H9 (cell line): Measurements from ENCODE around the gene KLRC2. TPM values are rescaled to one million over a fixed set of nuclear protein-coding genes. Genes with fewer than 3 reads are reported as not detected.

Experiments
- DNase-seq: peaks from one replicate; pipeline ENCODE4 v3.0.0-alpha.2; 2017
- H2AFZ ChIP-seq: one replicate; pipeline ENCODE4 v1.6.1; 2013; ENCODE audit warnings: mild to moderate bottlenecking, low read length, control low read depth, moderate library complexity
- H2AK5ac ChIP-seq: 2 replicates; pipeline ENCODE4 v1.6.1; 2013; ENCODE audit warnings: low read length, control low read depth, mixed read lengths; ENCODE audit not compliant: insufficient read length
- H2BK120ac ChIP-seq: one replicate; pipeline ENCODE4 v1.6.1; 2013; ENCODE audit warnings: low read depth, mild to moderate bottlenecking, low read length, control low read depth, inconsistent platforms; ENCODE audit not compliant: poor library complexity, severe bottlenecking
- H2BK12ac ChIP-seq: 2 replicates; pipeline ENCODE4 v1.6.1; 2013; ENCODE audit warnings: low read length, control low read depth, mixed read lengths, low read depth; ENCODE audit not compliant: insufficient read length
- H2BK15ac ChIP-seq: 2 replicates; pipeline ENCODE4 v1.6.1; 2013; ENCODE audit warnings: low read depth, low read length, control low read depth
- H2BK20ac ChIP-seq: one replicate; pipeline ENCODE4 v1.6.1; 2013; ENCODE audit warnings: low read depth, mild to moderate bottlenecking, low read length, control low read depth, inconsistent platforms; ENCODE audit not compliant: poor library complexity, severe bottlenecking
- H2BK5ac ChIP-seq: 2 replicates; pipeline ENCODE4 v1.6.1; 2013; ENCODE audit warnings: low read length, control low read depth, mixed read lengths; ENCODE audit not compliant: insufficient read length
- H3K14ac ChIP-seq: 2 replicates; pipeline ENCODE4 v1.6.1; 2013; ENCODE audit warnings: low read length, control low read depth; ENCODE audit not compliant: insufficient read depth
- H3K18ac ChIP-seq: 2 replicates; pipeline ENCODE4 v1.6.1; 2013; ENCODE audit warnings: low read depth, mild to moderate bottlenecking, mixed read lengths, low read length, control low read depth; ENCODE audit not compliant: insufficient read length
- H3K23ac ChIP-seq: 2 replicates; pipeline ENCODE4 v1.6.1; 2013; ENCODE audit warnings: low read length, control low read depth, mixed read lengths, low read depth; ENCODE audit not compliant: insufficient read length
- H3K23me2 ChIP-seq: 2 replicates; pipeline ENCODE4 v1.6.1; 2013; ENCODE audit warnings: low read depth, mild to moderate bottlenecking, mixed read lengths, low read length, control low read depth; ENCODE audit not compliant: insufficient read length, poor library complexity, severe bottlenecking
- H3K27ac ChIP-seq: 2 replicates; pipeline ENCODE4 v1.5.1; 2013; ENCODE audit warnings: low read length, control low read depth, mixed read lengths, low read depth; ENCODE audit not compliant: insufficient read length
- H3K27me3 ChIP-seq: 2 replicates; pipeline ENCODE4 v1.6.1; 2013; ENCODE audit warnings: low read length, control low read depth, inconsistent platforms; ENCODE audit not compliant: insufficient read depth
- H3K4ac ChIP-seq: 2 replicates; pipeline ENCODE4 v1.6.1; 2013; ENCODE audit warnings: low read depth, mild to moderate bottlenecking, control low read depth, inconsistent platforms, low read length, moderate library complexity
- H3K4me1 ChIP-seq: 2 replicates; pipeline ENCODE4 v1.6.1; 2013; ENCODE audit warnings: low read length, control low read depth, inconsistent platforms; ENCODE audit not compliant: insufficient read depth
- H3K4me2 ChIP-seq: 2 replicates; pipeline ENCODE4 v1.6.1; 2013; ENCODE audit warnings: low read length, control low read depth, mixed read lengths; ENCODE audit not compliant: insufficient read length, insufficient read depth
- H3K56ac ChIP-seq: 2 replicates; pipeline ENCODE4 v1.6.1; 2013; ENCODE audit warnings: low read depth, mild to moderate bottlenecking, mixed read lengths, low read length, control low read depth; ENCODE audit not compliant: insufficient read length
- H3K79me1 ChIP-seq: 2 replicates; pipeline ENCODE4 v1.6.1; 2013; ENCODE audit warnings: low read depth, mild to moderate bottlenecking, moderate library complexity, low read length, control low read depth, inconsistent platforms; ENCODE audit not compliant: insufficient read depth, poor library complexity, severe bottlenecking
- H3K79me2 ChIP-seq: 2 replicates; pipeline ENCODE4 v1.6.1; 2013; ENCODE audit warnings: low read length, control low read depth, inconsistent platforms; ENCODE audit not compliant: insufficient read depth
- H3K9ac ChIP-seq: 2 replicates; pipeline ENCODE4 v1.6.1; 2013; ENCODE audit warnings: low read length, control low read depth, mixed read lengths; ENCODE audit not compliant: insufficient read length; ENCODE audit errors: extremely low read depth
- H3K9me3 ChIP-seq: one replicate; pipeline ENCODE4 v1.6.1; 2013; ENCODE audit warnings: low read depth, low read length, inconsistent platforms; ENCODE audit not compliant: control insufficient read depth
- H3T11ph ChIP-seq: one replicate; pipeline ENCODE4 v1.6.1; 2013; ENCODE audit warnings: mild to moderate bottlenecking, low read length, control low read depth, inconsistent platforms
- H4K20me1 ChIP-seq: one replicate; pipeline ENCODE4 v1.6.1; 2013; ENCODE audit not compliant: control insufficient read depth, insufficient read length, insufficient read depth
- H4K5ac ChIP-seq: 2 replicates; pipeline ENCODE4 v1.6.1; 2013; ENCODE audit warnings: low read depth, mild to moderate bottlenecking, mixed read lengths, low read length, control low read depth; ENCODE audit not compliant: insufficient read length
- H4K8ac ChIP-seq: replicated peaks from 2 replicates; pipeline ENCODE4 v1.6.1; 2013; ENCODE audit warnings: low read length, control low read depth, mixed read lengths, low read depth; ENCODE audit not compliant: insufficient read length
- H4K91ac ChIP-seq: 2 replicates; pipeline ENCODE4 v1.6.1; 2013; ENCODE audit warnings: low read depth, mild to moderate bottlenecking, moderate library complexity, mixed read lengths, low read length, control low read depth; ENCODE audit not compliant: insufficient read length
- H3K27ac Mint-ChIP-seq, 3 experiments: 2 replicates in 2 of 3; 3 replicates in 1 of 3; pipeline ENCODE4 v1.8.0; 2020 to 2021; ENCODE audit warnings: mixed read lengths in 3 of 3, mild to moderate bottlenecking in 1 of 3, moderate library complexity in 1 of 3
- H3K27me3 Mint-ChIP-seq: 2 replicates; pipeline ENCODE4 v1.8.0; 2021; ENCODE audit warnings: low read depth, mild to moderate bottlenecking, moderate library complexity, mixed read lengths
- H3K36me3 Mint-ChIP-seq, 3 experiments: 2 replicates in 2 of 3; 3 replicates in 1 of 3; pipeline ENCODE4 v1.8.0; 2020 to 2021; ENCODE audit warnings: low read depth in 3 of 3, mixed read lengths in 3 of 3; ENCODE audit not compliant: insufficient read depth in 1 of 3
- H3K4me1 Mint-ChIP-seq, 2 experiments: 2 replicates each; pipeline ENCODE4 v1.8.0; 2020; ENCODE audit warnings: mixed read lengths in 2 of 2
- H3K4me3 Mint-ChIP-seq, 2 experiments: 2 replicates in 1 of 2; 3 replicates in 1 of 2; pipeline ENCODE4 v1.8.0; 2020 to 2021; ENCODE audit warnings: mild to moderate bottlenecking in 2 of 2, mixed read lengths in 2 of 2, moderate library complexity in 1 of 2
- H3K9me3 Mint-ChIP-seq, 2 experiments: 2 replicates in 1 of 2; 3 replicates in 1 of 2; pipeline ENCODE4 v1.8.0; 2020; ENCODE audit warnings: mild to moderate bottlenecking in 2 of 2, mixed read lengths in 2 of 2, moderate library complexity in 1 of 2
- WGBS: extraction: QIAGEN DNeasy Blood & Tissue Kit; methylation state at CpG from one replicate; pipeline ENCODE4 v1.1.7; 2013; ENCODE audit warnings: missing lambda C conversion rate, low lambda C conversion rate, mixed read lengths; ENCODE audit not compliant: insufficient read length; ENCODE audit errors: extremely low coverage; 5-methylcytosine and 5-hydroxymethylcytosine counted together
- total RNA-seq: library from RNA; stranded (reverse); gene quantifications from 2 replicates; pipeline ENCODE4 v1.2.1, GENCODE V29; 2021
- TF ChIP-seq, protein P1 (sequence below): fragments of 200-600 bp; sonication (generic); conservative IDR thresholded peaks from 3 replicates; pipeline ENCODE4 v1.8.0; 2021; ENCODE audit warnings: antibody characterized with exemption, mild to moderate bottlenecking

The KLRC2 gene
- total RNA-seq, 1 experiment from 2014 or later: not detected

DNA sequence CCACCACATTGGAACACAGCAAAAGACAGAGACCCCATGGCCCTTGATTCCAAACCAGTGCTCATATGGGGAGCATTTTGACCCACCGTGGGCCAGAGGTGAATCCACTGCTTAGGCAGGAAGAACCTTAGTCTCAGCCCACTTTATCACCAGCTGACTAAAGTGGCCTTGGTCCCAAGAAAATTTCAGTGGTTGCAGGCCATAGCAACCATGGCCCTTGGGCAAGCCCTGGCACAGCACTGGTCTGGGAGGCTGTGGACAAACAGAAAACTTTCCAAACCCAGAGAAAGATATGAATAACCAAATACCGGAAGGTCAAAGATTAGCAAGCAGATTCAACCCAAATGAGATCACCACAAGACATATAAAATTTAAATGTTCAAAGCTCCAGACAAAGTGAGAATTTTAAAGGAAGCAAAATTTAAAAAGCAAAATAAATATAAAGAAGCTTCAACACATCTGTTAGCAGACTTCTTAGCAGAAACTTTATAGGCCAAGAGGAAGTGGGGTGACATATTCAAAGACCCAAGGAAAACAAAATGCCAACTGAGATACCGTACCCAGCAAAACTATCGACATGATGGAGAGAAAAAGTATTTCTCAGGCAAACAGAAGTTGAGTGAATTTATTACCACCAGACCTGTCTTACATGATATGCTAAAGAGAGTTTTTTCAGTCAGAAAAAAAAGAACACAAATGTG, 53.7 kb downstream of the KLRC2 start:
- H2BK20ac ChIP-seq: no peak overlapping the region
- no peaks in the 10 kb centered on the region for H3K79me2 ChIP-seq
- H2BK5ac ChIP-seq: no peak overlapping the region
- no peak overlapping the region for H3K14ac ChIP-seq
- no peak overlapping the region for H3K27ac ChIP-seq
- Mint-ChIP-seq H3K9me3 (peaks cover 1 to 4% of the 10 kb centered on the region in 2 experiments; a peak in 2 of 5 replicates), H3K36me3 (no peaks in the 10 kb centered on the region), H3K27me3 (no peaks in the 10 kb centered on the region), H3K4me1 (no peaks in the 10 kb centered on the region), H3K4me3 (no peak overlapping the region), H3K27ac (no peak overlapping the region)
- H4K91ac ChIP-seq: no peak overlapping the region
- H3K23ac ChIP-seq: no peak overlapping the region
- DNase-seq: no peak
- no peaks in the 10 kb centered on the region for H3K23me2 ChIP-seq
- no peak overlapping the region for H4K5ac ChIP-seq
- no peak overlapping the region for H2AFZ ChIP-seq
- no peak overlapping the region for H2AK5ac ChIP-seq
- H4K8ac ChIP-seq: no peak overlapping the region
- H3T11ph ChIP-seq: no peak overlapping the region
- no peak overlapping the region for H3K9ac ChIP-seq
- H3K79me1 ChIP-seq: no peaks in the 10 kb centered on the region
- no peak overlapping the region for H3K4ac ChIP-seq
- TF ChIP-seq, protein P1, sequence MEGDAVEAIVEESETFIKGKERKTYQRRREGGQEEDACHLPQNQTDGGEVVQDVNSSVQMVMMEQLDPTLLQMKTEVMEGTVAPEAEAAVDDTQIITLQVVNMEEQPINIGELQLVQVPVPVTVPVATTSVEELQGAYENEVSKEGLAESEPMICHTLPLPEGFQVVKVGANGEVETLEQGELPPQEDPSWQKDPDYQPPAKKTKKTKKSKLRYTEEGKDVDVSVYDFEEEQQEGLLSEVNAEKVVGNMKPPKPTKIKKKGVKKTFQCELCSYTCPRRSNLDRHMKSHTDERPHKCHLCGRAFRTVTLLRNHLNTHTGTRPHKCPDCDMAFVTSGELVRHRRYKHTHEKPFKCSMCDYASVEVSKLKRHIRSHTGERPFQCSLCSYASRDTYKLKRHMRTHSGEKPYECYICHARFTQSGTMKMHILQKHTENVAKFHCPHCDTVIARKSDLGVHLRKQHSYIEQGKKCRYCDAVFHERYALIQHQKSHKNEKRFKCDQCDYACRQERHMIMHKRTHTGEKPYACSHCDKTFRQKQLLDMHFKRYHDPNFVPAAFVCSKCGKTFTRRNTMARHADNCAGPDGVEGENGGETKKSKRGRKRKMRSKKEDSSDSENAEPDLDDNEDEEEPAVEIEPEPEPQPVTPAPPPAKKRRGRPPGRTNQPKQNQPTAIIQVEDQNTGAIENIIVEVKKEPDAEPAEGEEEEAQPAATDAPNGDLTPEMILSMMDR: no peak
- H2BK120ac ChIP-seq: no peak overlapping the region
- H3K4me1 ChIP-seq: no peaks in the 10 kb centered on the region
- no peak overlapping the region for H2BK12ac ChIP-seq
- no peak overlapping the region for H2BK15ac ChIP-seq
- H3K27me3 ChIP-seq: no peaks in the 10 kb centered on the region
- no peak overlapping the region for H3K56ac ChIP-seq
- no peaks in the 10 kb centered on the region for H4K20me1 ChIP-seq
- H3K4me2 ChIP-seq: no peak overlapping the region
- no peak overlapping the region for H3K18ac ChIP-seq
- no CpG with 5 or more reads among the region's 4 CpGs for WGBS
- no peaks in the 10 kb centered on the region for H3K9me3 ChIP-seq

Other genes with a start within 250 kb of the KLRC2 start
- 53.4 and 55.6 TPM in 2 replicates for gene GABARAPL1, start 223.1 kb downstream of the KLRC2 start, total RNA-seq
- not detected in 2 replicates for gene KLRD1, start 128.1 kb downstream of the KLRC2 start, total RNA-seq
- gene KLRK1, start 46.0 kb downstream of the KLRC2 start, total RNA-seq: not detected in 2 replicates
- not detected in 2 replicates for gene KLRC4, start 26.3 kb downstream of the KLRC2 start, total RNA-seq
- not detected in 2 replicates for gene KLRC3, start 15.4 kb downstream of the KLRC2 start, total RNA-seq
- gene KLRC1, start 17.4 kb upstream of the KLRC2 start, total RNA-seq: not detected in 2 replicates
- gene EIF2S3B, start 69.9 kb upstream of the KLRC2 start, total RNA-seq: 2.1 and 2.2 TPM in 2 replicates
- gene MAGOHB, start 177.6 kb upstream of the KLRC2 start, total RNA-seq: 64.5 and 66.6 TPM in 2 replicates
- 0.37 and 0.57 TPM in 2 replicates for gene STYK1, start 238.0 kb upstream of the KLRC2 start, total RNA-seq